ENCODE data around the gene AGAP1. TPM values are rescaled to one million over a fixed set of nuclear protein-coding genes. Genes with fewer than 3 reads are reported as not detected.
"Not testable (repeated sequence)": the region's sequence is repeated elsewhere in the genome, so short reads cannot be mapped to it uniquely, and the experiment has no call there.

The AGAP1 gene
- total RNA-seq, 1 donor from 2014 or later = 36.2 TPM

- ATAC-seq (no peak), DNase-seq (no peak)
- TF ChIP-seq CTCF (IDR thresholded peaks at IDR 0.05) = no peak
- Histone ChIP-seq H3K27ac (no peak overlapping the region), H3K9me3 (no peaks in the 10 kb centered on the region), H3K27me3 (ENCODE audit: low read depth) (no peaks in the 10 kb centered on the region), H3K36me3 (no peaks in the 10 kb centered on the region), H3K4me1 (peaks cover 11% of the 10 kb centered on the region), H3K4me3 (no peak overlapping the region)
- intact Hi-C loops (cut with DNase I) = no loop called here
Measured at GRCh38 chr2:236086971-236087465, 593.2 kb downstream of the AGAP1 start.

GRCh38 chr2:236088368-236089057, 594.7 kb downstream of the AGAP1 start:
- Histone ChIP-seq H3K4me3 (no peak overlapping the region), H3K27ac (no peak overlapping the region), H3K4me1 (peaks cover 11% of the 10 kb centered on the region), H3K9me3 (no peaks in the 10 kb centered on the region), H3K27me3 (ENCODE audit: low read depth) (no peaks in the 10 kb centered on the region), H3K36me3 (no peaks in the 10 kb centered on the region)
- ATAC-seq = no peak
- intact Hi-C loops (cut with DNase I) = no loop called here
- DNase-seq = no peak
- TF ChIP-seq CTCF (IDR thresholded peaks at IDR 0.05) = no peak

- TF ChIP-seq CTCF (IDR thresholded peaks at IDR 0.05) = no peak
- Histone ChIP-seq H3K4me3 (no peak overlapping the region), H3K27ac (no peak overlapping the region), H3K27me3 (ENCODE audit: low read depth) (no peaks in the 10 kb centered on the region), H3K4me1 (peaks cover 11% of the 10 kb centered on the region), H3K9me3 (no peaks in the 10 kb centered on the region), H3K36me3 (no peaks in the 10 kb centered on the region)
- intact Hi-C loops (cut with DNase I) = no loop called here
- ATAC-seq (no peak), DNase-seq (no peak)
Measured at GRCh38 chr2:236089271-236090026, 595.6 kb downstream of the AGAP1 start.

GRCh38 chr2:236090027-236090382, 596.2 kb downstream of the AGAP1 start:
- no peak for TF ChIP-seq CTCF (IDR thresholded peaks at IDR 0.05)
- Histone ChIP-seq H3K4me3 (no peak overlapping the region), H3K27ac (no peak overlapping the region), H3K4me1 (peaks cover 11% of the 10 kb centered on the region), H3K27me3 (ENCODE audit: low read depth) (no peaks in the 10 kb centered on the region), H3K9me3 (no peaks in the 10 kb centered on the region), H3K36me3 (no peaks in the 10 kb centered on the region)
- intact Hi-C loops (cut with DNase I) = no loop called here
- no peak for ATAC-seq
- DNase-seq = no peak

GRCh38 chr2:236090826-236091225, 597.0 kb downstream of the AGAP1 start:
- DNase-seq; H3K36me3 ChIP-seq; ATAC-seq; intact Hi-C loops (cut with DNase I); H3K4me3 ChIP-seq; H3K4me1 ChIP-seq; H3K27ac ChIP-seq; H3K27me3 ChIP-seq (ENCODE audit: low read depth); H3K9me3 ChIP-seq: not testable (repeated sequence)

- H3K27me3 ChIP-seq (ENCODE audit: low read depth) = no peaks in the 10 kb centered on the region
- ATAC-seq (no peak), DNase-seq (no peak)
- H3K4me3 ChIP-seq = no peak overlapping the region
- no peaks in the 10 kb centered on the region for H3K36me3 ChIP-seq
- intact Hi-C loops (cut with DNase I) = no loop called here
- H3K4me1 ChIP-seq = no peaks in the 10 kb centered on the region
- TF ChIP-seq CTCF (IDR thresholded peaks at IDR 0.05) = no peak
- H3K9me3 ChIP-seq = no peaks in the 10 kb centered on the region
- H3K27ac ChIP-seq = no peak overlapping the region
Measured at GRCh38 chr2:236092714-236093113, 598.9 kb downstream of the AGAP1 start.

All from lower lobe of right lung (tissue), 2 donors.